Activated CD4-positive, alpha-beta T cell treated with anti-CD3 and anti-CD28 coated beads, Interleukin-2, Interleukin-6, amounts not matched to agents 100 ng/mL and 50 ng/mL, durations not matched to agents 16 hours and 8 hours (primary cell): ENCODE data around the gene BTBD17.

ENCODE experiments used
- DNase-seq: peaks from one replicate; pipeline ENCODE4 v3.0.0-alpha.2; 2020

Gene BTBD17

DNA sequence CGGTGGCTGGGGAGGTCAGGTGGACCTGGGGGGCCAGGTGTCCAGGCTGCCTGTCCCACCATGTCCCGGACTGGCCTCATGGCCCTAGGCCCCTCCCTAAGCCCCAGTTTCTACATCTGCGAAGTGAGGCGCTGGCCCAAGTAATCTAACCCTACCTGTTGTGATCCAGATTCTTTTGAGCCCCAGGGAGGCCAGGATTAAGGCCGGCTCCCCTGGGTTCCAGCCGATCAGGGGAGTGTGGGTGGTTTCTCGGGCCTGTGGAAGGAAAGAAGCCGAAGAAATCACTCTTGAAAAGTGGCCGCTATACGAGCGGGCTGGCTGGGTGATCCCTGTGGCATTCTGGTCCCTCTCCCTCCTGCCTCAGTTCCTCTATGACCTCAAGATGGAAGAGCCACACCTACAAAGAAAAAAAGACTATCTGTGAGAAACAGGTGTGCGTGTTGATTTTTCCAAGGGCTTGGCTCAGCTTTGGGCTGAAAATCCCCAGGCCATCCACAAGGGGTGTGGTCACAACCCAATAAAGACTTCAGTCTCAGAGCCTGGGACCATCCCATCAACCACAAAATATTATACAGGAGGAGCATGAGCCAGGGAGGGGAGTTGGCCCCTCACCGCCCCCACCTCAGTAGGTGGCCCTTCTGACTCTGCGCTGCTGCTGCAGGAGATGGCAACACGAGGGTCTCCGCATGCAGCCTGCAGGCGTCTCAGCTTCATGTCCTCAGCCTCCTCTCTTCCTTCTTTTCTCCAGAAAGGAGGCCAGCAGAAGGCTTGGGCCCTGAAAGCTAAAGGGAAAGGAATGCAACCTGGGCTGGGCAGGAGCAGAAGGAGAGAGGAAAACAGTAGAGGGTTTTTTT, 25.9 kb upstream of the BTBD17 start:
- no peak for DNase-seq

DNA sequence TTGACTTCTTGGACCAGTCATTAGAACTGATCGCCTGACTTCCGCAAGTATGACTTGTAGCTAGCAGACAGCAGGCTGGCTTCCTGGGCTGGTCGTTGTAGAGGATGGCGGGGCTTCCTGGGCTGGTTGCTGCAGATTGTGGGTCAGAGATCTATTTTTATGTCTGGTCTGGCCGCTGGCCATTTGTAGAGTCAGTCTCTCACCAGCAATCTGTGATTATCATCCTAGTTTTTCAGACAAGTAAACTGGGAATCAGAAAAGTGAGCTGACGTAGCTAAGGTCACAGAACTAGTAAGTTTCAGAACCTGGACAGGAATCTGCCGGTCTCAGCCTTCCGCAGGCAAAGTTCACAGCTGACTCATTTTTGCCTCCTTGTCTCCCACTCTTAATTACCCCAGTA, 24.7 kb upstream of the BTBD17 start:
- no peak for DNase-seq

DNA sequence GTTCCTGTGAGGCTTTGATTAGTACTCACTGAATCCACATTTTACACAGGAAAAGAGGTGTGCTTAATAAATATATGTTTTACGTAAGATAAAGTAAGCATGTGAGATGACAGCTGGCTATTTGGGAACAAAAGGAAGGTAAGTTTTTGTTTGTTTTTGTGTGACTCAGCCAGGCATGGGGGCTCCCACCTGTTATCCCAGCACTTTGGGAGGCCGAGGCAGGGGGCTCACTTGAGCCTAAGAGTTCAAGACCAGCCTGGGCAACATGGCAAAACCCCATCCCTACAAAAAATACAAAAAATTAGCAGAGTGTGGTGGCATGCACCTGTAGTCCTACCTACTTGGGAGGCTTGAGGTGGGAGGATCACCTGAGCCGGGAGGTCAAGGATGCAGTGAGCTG, 23.5 kb upstream of the BTBD17 start:
- no peak for DNase-seq

DNA sequence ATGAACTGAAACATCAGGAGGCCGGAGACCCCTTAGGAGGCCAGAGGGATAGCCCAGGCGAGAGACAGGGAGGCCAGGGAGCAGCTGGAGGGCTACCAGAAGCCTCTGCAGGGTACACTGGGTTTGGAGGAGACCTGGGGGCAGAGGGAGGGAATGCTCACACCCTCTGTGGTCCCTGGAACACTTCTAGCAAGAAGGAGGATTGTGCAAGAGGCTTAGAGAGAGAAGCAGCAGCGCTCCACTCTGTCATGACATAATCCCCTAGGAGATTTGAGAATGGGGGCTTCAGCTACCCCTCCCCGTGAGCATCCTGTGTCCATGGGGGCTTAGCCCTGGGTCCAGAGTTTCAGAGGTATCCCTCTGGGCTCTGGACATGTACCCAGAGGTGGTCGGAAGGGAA, 21.5 kb upstream of the BTBD17 start:
- DNase-seq = no peak

DNA sequence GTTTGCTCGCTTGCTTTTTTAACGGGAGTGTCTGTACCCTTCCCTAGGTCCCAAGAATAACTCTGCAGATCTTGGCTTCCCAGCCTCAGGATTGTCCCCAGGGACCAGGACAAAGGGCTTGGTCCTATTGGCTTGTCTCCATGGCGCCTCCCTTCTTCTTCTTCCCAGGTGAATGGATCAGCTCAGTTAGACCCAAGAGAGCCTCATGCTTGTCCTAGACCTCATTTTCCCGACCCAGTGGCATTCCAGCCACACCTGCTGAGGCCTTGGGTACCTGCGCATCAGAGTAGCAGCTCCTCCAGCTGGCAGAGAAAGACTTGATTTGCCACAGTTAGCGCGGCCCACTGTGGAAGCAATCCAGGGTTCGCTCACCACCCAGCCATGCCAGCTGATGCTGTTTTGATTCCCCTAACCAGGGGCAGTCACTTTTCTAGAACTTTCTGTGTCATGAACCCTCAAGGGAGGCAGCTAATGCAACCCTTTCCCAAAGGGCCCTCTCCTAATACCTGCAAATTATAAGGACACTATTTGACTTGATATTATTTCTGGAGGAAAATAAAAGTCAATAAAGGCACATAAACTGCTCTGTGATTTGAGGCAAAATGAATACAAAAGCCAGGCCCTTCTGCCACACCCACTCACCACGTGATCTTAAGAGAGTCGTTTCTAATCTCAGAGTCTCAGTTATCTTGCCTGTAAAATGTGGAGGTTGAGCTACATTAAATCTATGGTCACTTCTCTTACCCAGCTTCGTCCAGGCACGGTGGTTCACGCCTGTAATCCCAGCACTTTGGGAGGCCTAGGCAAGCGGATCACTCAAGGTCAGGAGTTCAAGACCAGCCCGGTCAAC, 19.5 kb upstream of the BTBD17 start:
- DNase-seq = no peak

DNA sequence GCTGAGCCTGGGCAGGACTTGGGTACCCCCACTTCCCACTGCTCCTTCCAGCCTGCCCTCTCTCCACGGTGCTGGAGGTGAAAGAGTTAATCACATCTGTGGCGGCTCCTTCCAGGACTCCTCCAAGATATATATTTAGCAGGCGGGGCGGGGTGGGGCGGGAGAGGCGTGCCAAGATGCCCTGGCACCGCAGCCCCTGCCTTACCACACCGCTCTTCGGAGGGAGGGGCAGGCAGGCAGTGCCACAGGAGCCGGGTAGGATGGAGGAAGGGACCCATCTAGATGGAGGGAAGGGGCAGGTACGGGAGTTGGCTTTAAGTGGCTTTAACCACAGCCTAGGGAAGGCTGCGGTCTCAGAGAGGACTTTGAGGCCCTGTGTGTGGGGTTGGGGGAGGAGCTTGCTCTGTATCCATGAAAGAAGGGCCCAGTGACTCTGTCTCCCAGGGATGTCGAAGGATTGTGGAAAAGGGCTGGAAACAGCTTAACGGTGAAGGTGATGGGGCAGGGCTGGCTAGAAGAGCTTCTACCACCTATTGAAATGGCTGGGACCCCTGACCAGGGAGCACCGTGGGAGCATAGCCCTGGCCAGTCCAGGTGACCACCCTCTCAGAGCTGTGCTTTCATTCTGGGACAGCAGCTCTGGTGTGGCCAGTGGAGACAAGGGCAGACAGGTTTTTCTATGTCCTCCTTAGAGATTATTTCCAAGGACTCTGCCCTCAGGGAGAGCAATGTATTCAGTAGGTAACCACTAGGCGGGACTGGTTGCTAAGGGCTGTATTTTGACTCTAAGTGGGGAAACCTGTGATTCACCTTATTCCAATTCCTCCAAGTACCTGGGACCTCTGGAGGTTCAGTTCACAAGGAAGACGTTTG, 18.7 kb upstream of the BTBD17 start:
- DNase-seq = no peak

DNA sequence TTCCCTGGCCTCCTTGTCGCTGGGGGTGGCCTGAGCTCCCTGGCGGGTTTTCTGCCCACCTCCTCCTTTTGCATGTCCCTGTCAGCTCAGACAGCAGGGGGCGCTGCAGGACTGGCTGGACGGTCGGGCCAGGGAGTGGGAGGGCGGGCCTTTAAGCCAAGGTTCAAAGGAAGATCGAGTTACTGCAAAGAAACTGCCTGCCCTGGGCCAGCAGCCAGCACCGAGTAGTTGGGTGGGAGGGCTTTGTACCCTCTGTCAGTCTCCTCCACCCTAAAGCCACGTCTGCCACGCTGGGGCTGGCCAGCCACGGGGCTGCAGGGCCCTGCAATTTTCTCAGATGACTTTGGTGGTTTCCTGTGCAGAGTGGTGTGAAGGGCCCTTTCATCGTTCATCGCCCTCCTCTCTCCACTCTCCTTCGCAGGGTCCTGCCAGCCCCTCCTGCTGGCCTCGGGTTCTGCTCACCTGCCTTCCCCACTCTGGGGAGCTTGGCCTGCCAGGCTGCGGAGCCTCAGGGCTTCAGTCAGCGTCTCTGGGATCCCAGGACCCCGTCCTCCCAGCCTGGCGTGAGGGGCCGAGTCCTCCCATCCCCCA, 17.9 kb upstream of the BTBD17 start:
- DNase-seq = peak; percentile 93

DNA sequence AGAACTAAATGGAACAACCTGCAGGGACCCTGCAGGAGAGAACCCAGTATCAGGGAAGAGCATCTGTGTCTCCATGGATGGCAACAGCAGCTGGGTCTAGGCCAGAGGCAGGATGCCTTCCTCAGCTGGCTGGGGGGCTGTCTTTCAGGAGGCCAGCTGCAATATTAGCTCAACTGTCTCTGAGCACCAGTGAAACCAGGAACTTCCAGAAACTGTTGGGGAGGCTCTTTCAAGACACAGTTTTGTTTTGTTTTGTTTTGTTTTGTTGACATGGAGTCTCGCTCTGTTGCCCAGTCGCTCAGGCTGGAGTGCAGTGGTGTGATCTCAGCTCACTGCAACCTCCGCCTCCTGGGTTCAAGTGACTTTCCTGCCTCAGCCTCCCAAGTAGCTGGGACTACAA, 13.2 kb upstream of the BTBD17 start:
- no peak for DNase-seq

DNA sequence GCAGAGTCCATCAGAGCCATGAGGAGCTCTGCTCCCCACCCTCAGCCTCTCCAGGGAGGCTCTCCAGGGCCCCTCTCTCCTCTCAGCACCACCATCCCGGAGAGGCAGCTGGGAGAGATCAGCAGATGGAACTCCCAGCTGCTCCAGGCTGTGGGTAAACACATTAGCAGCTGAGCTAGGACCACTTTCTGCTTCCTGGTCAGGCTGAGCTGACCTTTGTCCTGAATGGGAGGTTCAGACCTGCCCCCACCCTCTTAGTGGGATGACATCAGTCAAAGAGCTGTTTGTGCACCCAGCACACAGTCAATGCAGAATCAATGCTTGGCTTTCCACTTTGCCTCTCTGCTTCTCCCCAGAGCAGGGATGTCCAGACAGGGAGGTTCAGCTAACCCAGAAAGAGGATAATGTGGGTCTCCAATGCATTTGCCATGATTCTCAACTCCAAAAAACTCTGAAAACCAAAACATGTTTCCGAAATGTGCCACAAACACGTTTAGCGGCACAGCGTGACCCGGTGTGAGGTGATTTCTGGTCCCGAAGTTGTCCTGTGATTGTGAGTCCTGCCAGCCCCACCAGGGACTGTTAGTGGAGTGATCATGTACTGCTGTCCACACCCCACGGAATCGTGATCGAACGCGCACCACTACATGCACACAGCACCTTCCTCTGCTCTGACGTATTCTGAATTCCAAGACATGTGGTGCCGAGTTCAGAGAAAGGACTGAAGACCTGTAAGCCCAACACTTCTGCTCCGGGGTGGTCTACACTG, 12.4 kb upstream of the BTBD17 start:
- no peak for DNase-seq

DNA sequence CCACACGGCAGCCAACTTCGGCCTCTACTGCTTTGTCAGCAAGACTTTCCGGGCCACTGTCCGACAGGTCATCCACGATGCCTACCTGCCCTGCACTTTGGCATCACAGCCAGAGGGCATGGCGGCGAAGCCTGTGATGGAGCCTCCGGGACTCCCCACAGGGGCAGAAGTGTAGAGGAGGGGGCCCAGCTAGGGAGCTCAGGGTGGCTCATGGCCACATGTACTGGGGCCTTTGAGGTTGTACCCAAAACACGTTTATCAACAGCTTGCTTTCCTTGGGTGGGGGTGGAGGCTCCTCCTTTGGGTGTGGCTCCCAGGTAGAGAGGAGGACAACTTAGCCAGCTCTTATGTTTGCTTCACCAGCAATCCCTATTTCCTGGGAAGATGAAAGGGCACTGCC, 10.8 kb upstream of the BTBD17 start:
- DNase-seq = no peak

DNA sequence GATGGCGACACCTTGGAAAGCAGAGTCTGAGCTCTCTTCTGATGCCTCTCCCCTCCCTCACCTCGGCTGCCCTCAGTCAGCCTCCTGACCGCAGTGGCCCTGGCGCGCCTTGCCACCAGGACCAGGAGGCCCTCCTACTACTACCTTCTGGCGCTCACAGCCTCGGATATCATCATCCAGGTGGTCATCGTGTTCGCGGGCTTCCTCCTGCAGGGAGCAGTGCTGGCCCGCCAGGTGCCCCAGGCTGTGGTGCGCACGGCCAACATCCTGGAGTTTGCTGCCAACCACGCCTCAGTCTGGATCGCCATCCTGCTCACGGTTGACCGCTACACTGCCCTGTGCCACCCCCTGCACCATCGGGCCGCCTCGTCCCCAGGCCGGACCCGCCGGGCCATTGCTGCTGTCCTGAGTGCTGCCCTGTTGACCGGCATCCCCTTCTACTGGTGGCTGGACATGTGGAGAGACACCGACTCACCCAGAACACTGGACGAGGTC, 10.0 kb upstream of the BTBD17 start:
- DNase-seq = no peak

DNA sequence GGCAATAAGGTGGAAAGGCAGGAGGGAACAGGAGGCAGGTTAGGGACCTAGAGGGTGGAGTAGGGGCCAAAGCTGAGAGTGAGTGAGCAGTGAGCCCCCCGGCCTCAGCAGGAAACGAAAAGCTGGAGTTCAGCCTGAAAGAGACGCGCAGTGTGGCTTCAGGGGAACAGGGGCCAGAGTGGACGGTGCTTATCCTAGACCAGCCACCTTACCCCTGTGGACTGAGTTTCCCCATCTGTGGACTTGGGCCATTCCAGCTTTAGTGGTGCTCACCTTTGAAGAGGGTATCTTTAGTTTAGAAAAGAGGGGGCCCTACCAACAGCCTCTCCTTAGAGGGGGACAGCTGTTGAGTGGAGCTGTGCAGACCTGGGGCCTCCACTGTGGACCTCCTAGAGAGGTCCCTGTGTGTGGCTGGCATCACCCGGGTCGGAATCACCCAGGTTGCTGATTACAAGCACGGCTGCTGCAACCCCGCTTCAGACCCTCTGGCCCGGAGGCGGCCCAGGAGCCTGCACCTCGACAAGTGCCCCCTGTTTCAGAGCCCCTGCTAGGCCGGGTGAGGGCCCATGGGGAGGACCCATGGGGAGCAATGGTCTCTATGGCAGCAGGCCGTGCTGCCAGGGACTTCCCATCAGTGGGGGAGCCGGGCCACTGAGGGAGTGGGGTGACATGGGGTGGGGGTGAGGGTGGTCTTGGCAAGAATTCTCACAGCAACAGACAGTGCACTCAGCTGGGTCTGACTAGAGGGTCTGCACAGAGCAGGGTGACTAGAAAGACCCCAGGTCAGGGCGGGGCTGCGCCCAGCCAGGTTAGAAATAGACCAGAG, 8.2 kb upstream of the BTBD17 start:
- no peak for DNase-seq

DNA sequence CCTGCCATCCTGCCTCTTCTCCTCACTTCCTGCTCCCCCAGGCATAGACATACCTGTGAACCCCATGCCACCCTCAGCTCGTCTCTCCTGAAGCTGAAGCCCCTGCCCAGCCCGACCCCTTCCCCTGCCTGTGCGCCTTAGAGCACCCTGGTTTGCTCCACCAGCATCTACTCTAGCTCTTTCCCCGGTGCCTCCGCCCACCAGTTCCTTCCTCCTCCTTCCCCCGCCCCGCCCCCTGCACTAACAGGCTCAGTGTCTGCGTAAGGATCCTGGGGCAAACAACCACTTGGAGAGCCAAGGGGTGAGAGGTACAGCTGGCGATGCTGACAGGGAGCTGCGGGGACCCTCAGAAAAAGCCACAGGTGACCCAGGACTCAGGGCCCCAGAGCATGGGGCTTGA, 7.6 kb upstream of the BTBD17 start:
- peak; percentile 58 for DNase-seq

DNA sequence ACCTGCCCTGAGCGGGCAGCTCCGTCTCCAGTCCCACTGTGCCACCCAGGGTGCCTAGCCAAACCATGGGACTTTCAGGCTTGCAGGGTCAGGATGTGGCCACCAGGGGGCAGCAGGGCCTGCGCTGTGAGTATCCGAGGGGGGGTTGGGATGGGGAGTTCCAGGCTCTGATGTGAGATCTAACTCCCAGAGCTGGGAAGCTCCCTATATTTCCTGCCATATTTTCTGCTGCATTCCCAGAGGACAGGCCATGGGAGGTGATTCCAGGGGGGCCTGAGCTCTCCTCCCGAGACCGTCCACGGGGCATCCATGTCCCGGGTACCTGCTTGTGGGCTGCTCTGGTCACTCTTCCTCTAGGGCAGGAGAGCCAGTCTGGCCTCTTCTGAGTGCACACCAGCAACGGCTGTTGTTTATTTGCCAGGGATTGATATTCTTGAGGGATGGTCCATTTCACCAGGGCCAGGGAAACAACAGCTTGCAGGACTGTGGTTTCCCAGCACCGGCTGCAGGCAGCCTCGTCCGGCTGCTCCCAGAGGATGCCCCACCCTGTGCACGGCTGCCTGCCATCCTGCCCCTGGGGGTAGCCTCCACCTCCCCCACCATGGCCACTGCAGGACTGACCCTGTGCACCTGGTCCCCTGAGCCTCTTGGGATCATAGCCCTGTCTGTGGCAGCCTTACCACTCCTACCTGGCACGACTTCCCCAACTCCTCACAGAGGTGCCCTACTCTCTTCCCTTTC, 6.8 kb upstream of the BTBD17 start:
- DNase-seq = peak; percentile 80

DNA sequence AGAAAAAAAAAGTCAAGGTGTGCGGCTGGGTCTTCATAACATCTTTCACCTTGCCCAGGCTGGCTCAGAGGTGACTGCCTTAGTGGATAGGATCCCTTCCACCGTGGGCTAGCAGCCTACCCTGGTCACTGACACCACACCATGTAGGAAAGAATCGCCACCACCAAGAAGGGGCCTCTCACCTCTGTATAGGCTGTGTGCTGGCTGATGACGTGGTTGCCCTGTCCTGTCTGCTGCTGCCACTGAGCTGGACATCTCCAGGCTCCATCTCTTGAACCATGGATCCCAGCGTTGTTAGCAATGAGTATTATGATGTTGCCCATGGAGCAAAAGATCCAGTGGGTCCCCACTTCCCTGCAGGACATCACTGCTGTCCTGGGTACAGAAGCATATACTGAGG, 5.5 kb upstream of the BTBD17 start, which contains the start of gene GPR142:
TSS of gene GPR142 (plus strand) at position 301 of the 400 bp plus-strand sequence. CDS start 2,035 bp downstream, outside the sequence.
- DNase-seq = no peak

DNA sequence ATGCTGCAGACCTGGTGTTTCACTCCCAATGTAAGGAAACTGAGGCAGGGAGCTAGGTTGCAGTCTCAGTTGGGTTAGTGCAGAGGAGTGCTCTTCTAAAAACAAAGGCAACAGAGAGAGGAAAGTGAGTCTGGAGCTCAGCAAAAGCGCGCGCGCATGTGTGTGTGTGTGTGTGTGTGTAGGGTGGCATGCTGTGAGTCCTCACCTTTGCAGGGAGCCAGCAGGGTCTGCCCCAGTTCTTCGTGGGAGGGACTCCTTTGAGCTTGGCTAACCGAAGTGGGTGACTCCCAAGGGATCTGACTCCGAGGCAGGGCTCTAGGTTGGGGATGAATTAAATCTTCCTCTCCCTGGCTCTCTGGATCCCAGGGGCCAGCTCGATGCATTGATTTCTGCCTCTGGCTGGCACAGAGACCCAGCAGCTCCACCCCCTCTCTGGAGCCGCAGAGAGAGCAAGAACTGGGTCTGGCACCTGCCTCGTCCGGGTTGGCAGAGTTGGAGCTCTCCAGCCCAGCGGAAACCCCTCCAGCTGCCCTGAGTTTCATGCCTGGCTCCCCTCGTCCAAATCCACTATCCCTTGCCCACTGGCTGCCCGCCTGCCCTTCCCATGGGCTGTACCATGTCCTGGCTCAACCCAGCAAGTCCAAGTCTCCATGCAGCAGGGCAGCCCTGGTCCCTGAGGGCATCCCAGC, 1.3 kb upstream of the BTBD17 start:
- no peak for DNase-seq

DNA sequence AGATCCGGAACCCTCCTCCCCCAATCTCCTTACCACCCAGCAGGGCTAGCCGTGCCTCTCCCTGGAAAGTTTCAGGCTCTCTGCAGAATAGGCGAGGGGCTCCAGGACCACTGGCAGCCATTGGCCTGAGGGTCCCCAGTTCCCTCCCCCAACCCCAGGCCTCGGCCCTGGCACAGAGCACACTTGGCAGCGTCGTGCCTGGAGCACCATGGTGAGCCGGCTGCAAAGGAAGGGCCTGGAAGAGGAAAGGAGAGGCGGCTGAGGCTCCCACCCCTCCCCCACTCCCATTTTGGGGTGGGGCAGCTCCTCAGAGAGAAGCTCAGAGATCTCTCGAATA, 369 bp upstream of the BTBD17 start:
- no peak for DNase-seq

DNA sequence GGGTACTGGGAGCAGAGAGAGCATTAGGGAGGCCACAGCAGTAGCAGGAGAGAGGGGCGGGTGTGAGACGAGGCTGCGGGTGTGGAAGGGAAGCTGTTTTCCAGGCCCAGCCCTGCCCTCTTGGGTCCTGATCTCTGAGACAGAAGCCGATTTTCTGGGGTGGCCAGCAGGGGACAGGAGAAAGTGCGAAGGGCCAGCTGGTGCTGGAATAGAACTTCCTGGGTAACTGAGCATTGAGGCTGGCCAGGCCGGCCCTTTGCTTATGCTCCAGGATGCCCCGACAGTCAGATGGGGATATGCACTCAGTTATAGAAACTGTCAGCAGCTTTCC, 804 bp downstream of the BTBD17 start:
- DNase-seq = no peak

DNA sequence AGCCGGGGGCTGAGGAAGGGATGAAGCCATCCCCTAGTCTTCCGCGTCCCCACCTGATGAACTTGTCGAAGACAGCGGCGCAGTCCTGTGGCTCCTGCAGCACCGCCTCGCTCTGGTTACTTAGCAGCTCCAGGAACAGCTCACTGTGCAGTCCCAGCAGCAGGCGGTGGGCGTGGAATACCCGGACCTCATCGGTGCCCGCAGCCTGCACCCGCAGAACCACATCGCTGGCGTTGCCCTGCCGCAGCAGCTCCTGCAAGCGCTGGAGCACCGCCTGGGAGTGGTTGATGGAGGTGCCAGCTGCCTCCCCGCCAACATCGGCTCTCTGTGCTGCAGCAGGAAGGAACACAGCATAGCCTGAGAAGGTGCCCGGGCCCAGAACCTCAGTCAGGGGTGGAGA, 1.8 kb downstream of the BTBD17 start:
- DNase-seq = no peak

DNA sequence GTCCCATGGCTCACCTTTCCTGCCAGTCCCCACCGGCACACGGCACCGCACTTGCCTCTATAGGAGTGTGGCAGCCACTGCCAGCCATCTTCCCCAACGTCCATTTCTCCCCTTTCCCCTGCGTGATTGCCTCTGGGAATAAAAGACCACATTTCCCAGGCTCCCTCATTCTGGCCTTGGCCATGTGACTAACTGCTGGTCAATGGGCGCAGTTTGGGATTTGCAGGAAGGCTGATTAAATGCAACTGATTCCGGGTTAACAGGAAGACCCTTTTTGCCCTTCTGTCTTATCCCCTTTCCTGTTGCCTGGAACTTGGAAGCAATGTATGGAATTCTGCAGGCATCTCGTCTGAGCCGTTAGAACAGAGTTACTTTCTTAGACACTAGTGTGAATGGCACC, 3.0 kb downstream of the BTBD17 start:
- DNase-seq = no peak
